LNCaP clone FGC (cell line): ENCODE measurements around the gene HMX2.
"Not testable (repeated sequence)": the region's sequence is repeated elsewhere in the genome, so short reads cannot be mapped to it uniquely, and the experiment has no call there.

Experiments
- DNase-seq: peaks from one replicate; pipeline ENCODE4 v3.0.0-alpha.2; 2011; ENCODE audit warnings: low read depth
- H3K4me3 ChIP-seq: 2 replicates; pipeline ENCODE4 v1.5.1; 2011; ENCODE audit warnings: mild to moderate bottlenecking, low read depth, low read length, control low read depth
- TF ChIP-seq, protein P1 (sequence below): IDR thresholded peaks from 2 replicates; pipeline ENCODE4 v1.5.1; 2012; ENCODE audit warnings: mild to moderate bottlenecking; ENCODE audit not compliant: control insufficient read depth, insufficient read depth; ENCODE audit errors: extremely low read depth

The HMX2 gene

DNA sequence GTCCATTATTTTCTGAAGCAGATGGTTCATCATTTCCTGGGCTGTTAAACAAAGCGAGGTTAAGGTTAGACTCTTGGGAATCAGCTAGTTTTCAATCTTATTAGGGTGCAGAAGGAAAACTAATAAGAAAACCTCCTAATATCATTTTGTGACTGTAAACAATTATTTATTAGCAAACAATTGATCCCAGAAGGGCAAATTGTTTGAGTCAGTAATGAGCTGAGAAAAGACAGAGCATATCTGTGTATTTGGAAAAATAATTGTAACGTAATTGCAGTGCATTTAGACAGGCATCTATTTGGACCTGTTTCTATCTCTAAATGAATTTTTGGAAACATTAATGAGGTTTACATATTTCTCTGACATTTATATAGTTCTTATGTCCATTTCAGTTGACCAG, 16.4 kb downstream of the HMX2 start:
- H3K4me3 ChIP-seq, result no peak overlapping the region
- TF ChIP-seq, protein P1, sequence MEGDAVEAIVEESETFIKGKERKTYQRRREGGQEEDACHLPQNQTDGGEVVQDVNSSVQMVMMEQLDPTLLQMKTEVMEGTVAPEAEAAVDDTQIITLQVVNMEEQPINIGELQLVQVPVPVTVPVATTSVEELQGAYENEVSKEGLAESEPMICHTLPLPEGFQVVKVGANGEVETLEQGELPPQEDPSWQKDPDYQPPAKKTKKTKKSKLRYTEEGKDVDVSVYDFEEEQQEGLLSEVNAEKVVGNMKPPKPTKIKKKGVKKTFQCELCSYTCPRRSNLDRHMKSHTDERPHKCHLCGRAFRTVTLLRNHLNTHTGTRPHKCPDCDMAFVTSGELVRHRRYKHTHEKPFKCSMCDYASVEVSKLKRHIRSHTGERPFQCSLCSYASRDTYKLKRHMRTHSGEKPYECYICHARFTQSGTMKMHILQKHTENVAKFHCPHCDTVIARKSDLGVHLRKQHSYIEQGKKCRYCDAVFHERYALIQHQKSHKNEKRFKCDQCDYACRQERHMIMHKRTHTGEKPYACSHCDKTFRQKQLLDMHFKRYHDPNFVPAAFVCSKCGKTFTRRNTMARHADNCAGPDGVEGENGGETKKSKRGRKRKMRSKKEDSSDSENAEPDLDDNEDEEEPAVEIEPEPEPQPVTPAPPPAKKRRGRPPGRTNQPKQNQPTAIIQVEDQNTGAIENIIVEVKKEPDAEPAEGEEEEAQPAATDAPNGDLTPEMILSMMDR, result no peak
- no peak for DNase-seq

DNA sequence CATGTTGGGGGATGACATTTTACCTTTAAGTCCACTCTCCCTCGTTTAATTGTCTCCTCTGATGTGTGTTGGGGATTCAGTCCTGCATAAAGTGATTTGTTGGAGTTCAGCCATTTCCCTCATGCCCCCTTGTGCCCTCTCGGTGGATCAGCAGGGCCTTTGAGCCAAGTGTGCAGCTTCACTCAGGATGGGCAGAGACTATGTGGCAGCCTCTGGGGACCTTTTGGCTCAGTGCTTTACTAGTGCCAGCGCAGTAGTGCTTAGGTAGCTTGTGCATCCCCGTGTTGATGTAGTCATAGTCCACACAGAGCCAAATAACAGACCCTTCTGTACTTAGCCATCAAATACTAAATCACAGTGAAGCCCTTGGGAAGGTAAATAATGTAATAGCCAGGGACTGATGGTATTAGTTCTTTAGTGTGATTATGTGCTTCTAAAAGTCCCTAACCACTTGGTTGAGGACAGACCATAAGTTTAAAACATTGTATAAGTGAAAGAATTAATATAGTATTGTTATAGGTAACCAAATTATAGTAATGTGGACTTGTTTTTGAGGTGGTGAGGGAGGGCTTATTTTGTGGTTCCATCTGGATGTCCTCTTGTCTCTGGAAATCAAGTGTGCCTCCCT, 17.6 kb downstream of the HMX2 start:
- TF ChIP-seq, protein P1, result no peak
- no peak overlapping the region for H3K4me3 ChIP-seq
- no peak for DNase-seq

DNA sequence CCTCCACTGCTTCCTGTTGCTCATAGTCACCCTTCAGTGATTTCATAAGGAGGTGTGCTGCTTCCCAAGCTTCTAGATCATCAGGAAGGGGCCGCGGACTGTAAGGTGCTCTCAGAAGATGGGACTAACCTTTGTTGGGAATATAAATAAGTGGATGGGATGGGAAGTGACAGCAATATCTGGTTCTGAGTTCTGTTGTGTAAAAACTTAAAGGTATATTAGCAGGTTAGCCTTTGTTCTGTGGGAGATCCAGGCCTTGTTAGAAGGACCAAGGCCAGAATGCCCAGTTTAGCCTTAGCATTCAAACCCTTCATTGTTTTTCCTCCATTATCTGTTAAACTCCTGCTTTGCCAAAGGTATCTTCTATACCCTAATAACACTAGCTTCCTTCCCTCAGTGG, 18.7 kb downstream of the HMX2 start:
- TF ChIP-seq, protein P1, result no peak
- no peak for DNase-seq

DNA sequence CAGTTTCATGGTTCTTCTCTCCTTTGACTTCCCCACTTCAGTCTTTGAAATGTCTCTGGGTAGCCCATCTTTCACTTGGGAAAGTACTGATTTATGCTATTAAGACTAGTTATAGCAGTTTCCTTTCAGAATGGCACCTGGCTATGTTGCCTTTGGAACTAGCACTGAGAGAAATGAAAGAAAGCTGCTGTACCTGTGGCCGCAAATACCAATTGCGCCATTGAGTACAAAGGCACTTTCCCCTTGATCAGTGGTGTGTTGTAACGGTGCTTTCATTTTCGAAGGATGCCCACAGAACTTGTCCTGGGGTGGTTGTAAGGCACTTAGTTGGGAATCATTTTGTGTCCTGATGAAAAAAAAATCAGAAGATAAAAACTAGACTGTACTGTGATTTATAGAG, 23.0 kb downstream of the HMX2 start:
- no peak for DNase-seq
- TF ChIP-seq, protein P1, result no peak
- no peak overlapping the region for H3K4me3 ChIP-seq

More for the DNA sequence above, 18.7 kb downstream of the HMX2 start:
- no peak overlapping the region for H3K4me3 ChIP-seq

DNA sequence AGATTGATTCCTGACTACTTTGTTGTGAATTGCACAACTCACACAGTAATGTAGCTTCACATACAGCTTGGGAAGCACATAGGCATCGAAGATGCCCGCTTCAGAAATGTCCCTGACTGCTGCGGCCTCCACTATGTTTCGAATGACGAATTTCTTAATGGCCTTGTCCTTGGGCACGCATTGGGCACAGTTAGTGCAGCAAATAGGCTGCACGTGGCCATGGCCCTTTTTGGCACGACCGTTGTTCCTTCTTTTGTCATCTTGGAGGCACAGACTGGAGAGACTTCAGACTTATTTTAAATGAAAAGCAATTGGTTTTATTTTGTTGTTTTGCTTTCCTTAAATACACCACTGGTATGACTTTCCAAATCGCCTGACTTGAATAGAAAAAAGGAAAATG, 23.7 kb downstream of the HMX2 start:
- H3K4me3 ChIP-seq, DNase-seq: not testable (repeated sequence)

DNA sequence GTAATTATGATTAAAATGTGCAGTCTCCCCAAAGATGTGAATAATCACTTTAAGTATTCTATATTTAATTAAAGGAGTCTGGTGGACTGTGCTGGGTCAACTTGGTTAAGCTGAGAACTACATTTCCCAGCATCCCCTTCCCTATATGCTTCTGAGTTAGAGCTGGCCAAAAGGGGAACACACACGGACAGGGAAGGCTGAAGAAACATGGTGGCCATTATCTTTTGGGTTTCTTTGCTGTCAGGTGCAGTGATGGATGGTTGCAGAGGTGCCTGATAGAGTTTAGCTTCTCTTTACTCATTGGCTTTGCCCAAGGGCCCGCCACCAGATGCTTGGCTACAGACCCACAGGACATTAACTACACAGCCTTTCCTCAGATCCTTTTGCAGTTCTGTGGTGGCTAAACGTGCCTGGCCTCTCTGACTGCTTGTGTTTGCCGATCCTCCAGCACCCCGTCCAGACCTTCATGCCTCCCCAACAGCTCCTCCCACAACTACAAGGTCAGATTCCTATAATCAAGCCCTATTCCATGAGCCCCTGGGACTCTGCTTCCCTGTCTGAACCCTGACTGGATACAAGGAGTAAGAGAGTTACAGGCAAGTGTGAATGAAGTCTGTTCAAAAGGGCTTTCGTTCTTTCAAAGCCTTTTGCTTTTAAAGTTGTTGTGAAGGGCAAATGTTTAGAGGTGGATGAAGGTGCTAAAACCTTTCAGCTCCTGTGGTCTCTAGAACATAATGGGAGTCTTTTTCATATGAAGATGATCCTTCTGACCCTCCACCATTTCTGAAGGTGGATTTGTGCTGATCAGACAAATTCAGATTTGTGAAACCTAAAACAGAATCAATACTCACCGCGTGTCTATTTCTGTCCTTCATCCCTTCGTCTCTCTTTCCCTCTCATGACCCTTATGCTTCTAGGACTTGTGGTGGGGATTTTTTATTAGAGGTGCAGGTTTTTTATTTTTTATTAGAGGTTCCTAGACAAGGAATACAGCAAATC, 27.8 kb downstream of the HMX2 start:
- no peak for DNase-seq
- TF ChIP-seq, protein P1, result no peak

DNA sequence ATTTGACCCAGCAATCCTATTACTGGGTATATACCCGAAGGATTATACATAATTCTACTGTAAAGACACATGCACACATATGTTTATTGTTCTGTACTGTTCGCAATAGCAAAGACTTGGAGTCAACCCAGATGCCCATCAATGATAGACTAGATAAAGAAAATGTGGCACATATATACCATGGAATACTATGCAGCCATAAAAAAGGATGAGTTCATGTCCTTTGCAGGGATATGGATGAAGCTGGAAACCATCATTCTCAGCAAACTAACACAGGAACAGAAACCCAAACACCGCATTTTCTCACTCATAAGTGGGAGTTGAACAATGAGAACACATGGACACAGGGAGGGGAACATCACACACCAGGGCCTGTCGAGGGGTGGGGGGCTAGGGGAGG, 30.5 kb downstream of the HMX2 start:
- H3K4me3 ChIP-seq, DNase-seq: not testable (repeated sequence)

More for the DNA sequence above, 27.8 kb downstream of the HMX2 start:
- H3K4me3 ChIP-seq, result no peak overlapping the region
